HG02870 (cell line): Measurements from ENCODE around the gene ISCA1.

Source experiments
- ATAC-seq: cut with Tn5 transposase; IDR thresholded peaks from one replicate; pipeline ENCODE4 v1.9.1; 2021; ENCODE audit warnings: mild to moderate bottlenecking, moderate library complexity; ENCODE audit not compliant: unreplicated experiment

Gene ISCA1

DNA sequence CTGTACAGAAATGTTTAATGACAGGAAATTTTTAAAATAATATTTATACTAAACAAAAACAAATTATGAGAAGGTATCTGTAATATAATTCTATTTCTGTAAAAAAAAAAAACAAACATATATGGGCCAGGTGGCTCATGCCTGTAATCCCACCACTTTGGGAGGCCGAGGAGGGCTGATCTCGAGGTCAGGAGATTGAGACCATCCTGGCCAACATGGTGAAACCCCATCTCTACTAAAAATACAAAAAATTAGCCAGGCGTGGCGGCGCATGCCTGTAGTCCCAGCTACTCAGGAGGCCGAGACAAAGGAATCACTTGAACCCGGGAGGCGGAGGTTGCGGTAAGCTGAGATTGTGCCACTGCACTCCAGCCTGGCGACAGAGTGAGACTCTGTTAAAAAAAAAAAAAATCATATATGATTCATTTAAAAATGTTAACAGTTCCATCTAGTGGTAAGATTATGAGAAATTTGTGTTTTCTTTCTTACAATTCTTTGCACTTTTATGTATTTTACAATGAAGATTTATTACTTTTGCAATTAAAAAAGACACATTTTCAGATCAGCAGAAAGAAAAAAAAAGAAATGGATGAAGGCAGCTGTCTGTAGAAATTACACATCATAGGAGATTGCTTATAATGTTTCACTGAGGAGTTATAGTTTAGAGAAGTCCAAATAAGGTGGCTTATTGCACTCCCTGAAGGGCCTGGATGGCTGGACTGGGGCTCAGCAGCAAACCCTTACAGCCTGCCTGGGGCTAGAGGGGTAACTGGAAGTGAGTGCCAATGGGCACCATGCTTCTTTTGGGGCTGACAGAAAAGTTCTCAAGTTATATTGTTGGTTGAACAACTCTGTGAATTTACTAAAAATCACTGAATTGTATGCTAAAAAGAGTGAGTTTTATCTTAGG, 43.2 kb downstream of the ISCA1 start:
- ATAC-seq = no peak

GRCh38 chr9:86230858-86231257, 51.5 kb downstream of the ISCA1 start:
- no peak for ATAC-seq

DNA sequence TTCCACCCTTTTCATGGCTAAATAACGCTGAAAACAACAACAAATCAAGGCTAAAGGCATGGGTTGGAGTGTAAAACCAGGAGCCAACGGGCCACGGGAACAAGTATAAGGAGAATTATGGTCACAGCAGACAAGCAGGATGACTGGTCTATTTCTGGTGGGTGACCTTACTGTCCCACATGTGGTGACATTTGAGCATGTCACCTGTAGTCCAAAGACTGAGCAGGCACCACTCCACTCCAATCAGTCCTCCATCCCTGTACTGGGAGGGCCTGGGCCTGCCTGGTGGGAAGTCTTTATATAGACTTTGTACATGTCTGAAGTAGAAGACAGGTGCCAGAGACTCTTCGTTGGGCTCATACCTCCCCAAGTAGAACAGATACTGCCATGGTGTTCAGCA, 59.7 kb downstream of the ISCA1 start:
- no peak for ATAC-seq

GRCh38 chr9:86219606-86220005, 62.7 kb downstream of the ISCA1 start:
- ATAC-seq = no peak

DNA sequence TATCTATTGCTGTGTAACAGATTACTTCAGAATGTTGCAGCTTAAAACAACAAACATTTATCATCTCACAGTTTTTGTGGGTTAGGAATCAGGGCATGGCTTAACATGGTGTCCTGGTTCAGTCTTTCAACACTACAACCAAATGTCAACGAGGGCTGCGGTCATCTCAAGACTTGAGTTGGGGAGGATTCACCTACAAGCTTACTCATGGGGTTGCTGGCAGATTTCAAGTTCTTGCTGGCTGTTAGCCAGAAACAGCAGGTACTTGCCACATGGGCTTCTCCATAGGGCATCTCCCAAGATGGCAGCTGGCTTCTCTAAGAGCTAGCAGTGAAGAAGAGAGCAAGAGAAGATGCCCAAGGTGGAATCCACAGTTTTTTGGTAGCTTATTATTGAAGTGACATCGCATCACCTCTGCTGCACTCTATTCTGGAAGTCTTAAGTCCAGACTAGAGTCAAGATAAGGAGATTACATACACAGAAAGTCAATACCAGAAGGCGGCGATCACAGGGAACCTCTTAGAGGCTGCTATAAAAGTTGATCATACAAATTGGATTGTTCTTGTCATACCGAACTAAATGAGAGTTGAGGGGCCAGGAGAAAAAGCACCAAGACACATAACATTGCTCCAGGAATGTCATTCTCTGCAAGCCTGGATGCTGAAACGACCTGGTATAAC, 65.1 kb downstream of the ISCA1 start:
- ATAC-seq = no peak
